UCSD-AML1 (cell line): ENCODE data around the gene HEY2.
A peak's percentile ranks its signal among the peaks of the same experiment; 100 is the strongest.

Experiments
- DNase-seq: peaks from one replicate; lab custom pipeline; 2025; ENCODE audit not compliant: unreplicated experiment; lab: John Stamatoyannopoulos, UW

HEY2 gene

DNA sequence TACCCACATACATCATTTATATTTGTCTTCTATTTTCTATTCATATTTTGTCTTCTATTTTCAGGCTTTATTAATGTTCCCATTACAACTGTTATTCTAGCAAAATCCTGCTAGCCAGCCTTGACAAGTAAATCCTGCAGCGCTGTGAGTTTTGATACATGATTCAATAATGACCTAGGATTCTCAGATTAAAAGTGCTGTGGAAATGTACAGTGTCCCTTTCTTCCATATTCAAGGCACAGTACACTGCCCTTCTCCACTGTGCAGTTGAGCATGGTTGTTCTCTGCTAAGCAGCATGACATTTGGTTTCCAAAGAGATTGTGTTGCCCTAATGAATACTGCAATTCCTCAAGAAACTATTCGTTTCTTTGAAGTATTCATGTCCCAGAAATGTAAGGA is 5.8 kb upstream of the HEY2 start:
- DNase-seq, result no peak

- DNase-seq, result no peak
These were observed 4.0 kb upstream of the HEY2 start for GRCh38 chr6:125745281-125746018.

- DNase-seq, result no peak
These were observed 3.4 kb upstream of the HEY2 start for GRCh38 chr6:125746019-125746414.

- DNase-seq, result peak; percentile 21
These were observed 2.5 kb upstream of the HEY2 start for GRCh38 chr6:125746731-125747588.

DNA sequence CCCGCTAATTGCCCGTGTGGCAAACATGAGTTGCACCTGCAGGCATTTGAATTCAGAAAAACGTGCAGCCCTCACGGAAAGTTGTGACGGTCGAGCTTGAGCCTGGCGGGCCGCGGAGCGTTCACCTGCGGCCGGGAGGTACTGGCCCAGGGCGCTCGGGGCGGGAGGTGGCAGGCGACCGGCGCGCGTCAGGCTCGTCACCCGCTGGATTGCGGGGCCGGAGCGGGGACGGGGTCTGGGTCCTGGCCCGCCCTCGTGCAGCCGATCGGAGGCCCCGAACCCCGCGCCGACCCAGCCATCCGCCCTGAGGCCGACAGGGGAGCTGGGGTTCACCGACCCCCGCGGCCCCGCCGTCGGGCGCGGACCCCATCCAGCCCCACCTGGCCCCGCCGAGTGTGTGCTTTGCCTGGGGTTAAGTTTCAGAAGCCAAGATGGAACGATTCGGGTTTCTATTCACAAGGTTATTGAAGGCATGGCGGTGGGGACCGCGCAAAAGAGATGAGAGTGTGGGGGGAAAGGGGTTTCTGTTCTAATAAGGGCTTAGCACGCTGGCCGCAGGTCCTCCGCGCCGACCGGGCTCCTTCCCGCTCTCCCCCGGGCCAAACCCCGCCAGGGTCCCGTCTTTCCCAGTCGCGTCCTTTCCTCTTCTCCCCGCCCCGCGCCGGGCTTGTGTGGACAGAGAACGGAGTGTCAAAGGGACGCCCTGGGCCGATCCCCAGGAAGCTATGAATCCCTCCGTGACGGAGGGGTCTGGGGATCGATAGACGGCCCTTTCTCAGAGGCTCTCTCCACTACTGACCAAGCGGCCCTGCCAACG is 1.6 kb upstream of the HEY2 start:
- DNase-seq, result no peak

GRCh38 chr6:125748406-125749172 is 843 bp upstream of the HEY2 start:
- DNase-seq, result no peak

GRCh38 chr6:125749865-125750691 is 646 bp downstream of the HEY2 start:
- no peak for DNase-seq

- DNase-seq, result no peak
These were observed 1.4 kb downstream of the HEY2 start for GRCh38 chr6:125750692-125751333.

- DNase-seq, result no peak
These were observed 2.0 kb downstream of the HEY2 start for GRCh38 chr6:125751334-125751916.

DNA sequence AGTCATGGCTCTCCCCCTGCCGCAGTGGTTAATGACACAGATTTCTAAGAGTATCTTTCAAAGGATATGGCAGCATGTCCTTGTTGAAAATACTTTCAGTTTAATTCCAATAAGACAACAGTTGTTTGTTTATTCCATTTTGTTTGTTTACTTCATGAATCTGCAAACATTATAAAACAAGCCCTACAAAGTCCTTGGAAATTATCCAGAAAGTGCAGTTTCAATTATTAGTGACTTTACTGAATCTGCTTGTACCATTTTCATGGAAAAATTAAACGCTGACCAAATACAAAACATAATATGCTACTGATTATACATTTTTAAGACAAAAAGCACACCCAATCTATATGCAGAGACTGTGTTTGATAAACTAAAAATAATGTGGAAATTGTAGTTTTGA is 3.3 kb downstream of the HEY2 start:
- no peak for DNase-seq

DNA sequence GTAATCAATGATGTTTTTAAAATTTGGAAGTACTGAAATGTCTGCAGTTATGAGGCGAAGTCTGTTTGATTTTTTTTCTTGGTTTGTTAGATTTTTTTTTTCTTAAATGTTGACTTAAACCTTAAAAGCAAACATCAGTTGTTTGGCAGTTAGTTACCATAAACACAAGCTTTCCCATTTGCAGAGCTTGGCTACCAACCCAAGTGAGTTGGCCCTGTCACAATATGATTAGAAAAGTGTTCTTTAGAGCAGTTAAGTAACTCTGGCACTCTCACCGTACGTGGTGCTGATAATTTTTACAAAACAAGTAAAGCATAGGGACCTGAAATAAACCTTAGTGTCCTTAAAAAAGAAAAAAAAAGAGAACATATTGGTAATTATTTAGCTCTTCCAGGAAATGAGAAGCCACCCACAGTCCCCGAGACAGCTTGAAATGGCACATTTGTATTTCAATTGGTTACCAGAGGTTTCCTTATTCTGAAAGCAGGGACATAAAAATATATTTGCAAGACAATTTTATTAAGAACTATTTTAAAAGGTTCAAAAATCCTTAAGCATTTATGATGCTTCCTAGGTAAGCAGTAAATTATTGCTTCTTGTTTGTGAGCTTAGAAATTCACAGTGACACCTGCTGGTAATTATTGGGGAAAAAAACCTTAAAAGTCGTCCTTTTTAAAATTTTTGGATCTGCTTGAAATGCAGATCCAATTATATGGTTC is 3.9 kb downstream of the HEY2 start:
- no peak for DNase-seq

DNA sequence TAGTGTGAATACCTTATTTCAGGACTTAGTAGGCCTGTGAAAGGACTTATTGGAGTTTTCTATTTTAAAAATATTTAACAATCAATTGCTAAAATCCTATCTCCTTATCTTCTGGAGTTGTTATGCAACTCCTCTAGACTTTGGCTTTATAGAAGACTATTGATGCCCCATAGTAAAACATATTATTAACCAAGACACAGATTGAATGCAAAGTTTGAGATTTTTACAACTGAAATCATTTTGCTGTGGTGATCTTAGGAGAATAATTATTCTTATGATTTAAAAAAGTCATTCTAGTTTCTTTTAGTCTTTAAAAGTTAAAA is 4.5 kb downstream of the HEY2 start:
- DNase-seq, result no peak

GRCh38 chr6:125754566-125754965 is 5.1 kb downstream of the HEY2 start:
- no peak for DNase-seq

- peak; percentile 11 for DNase-seq
These were observed 9.9 kb downstream of the HEY2 start for GRCh38 chr6:125759184-125759902.

GRCh38 chr6:125759959-125760457 is 10.6 kb downstream of the HEY2 start:
- DNase-seq, result no peak

DNA sequence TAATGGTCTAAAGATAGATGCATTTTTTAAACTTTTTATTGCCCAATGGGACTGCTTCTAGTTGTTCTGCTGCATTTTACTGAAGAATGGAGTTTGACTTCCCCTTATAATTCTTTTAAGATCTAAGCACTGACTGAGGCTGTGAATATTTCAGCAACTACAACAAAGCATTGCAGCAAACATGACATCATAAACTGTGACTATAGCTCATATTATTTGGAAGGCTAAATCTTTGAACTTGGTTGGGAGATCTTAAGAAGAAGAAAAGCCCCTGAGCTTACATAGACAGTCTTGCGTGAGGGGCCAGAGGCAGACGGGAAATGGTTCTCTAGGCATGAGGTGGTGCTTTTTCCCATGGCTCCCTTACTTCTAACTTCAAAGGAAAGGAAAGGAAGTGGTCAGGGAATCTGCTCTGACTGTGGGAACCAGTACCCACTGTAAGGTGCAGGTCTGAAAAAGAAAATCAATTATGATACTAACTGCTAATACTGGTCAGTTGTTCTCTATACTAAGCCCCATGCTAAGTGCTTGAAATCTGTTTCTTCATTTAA is 14.8 kb downstream of the HEY2 start:
- DNase-seq, result no peak

- DNase-seq, result no peak
These were observed 16.5 kb downstream of the HEY2 start for GRCh38 chr6:125765944-125766343.
